IMR-90 (cell line): ENCODE data around the gene DAPL1. TPM values are rescaled to one million over a fixed set of nuclear protein-coding genes. Genes with fewer than 3 reads are reported as not detected.
A peak's percentile ranks its signal among the peaks of the same experiment; 100 is the strongest.

ENCODE experiments used
- ATAC-seq: fragments of 200-7000 bp; cut with Tn5 transposase; 2 replicates; pipeline ENCODE4 v1.9.1; 2020; ENCODE audit warnings: low read depth, mild to moderate bottlenecking, moderate library complexity
- BruUV-seq: library from RNA; stranded (reverse); fragments of 400-500 nt; replicated peaks from 2 replicates; lab custom pipeline; 2021; lab: Mats Ljungman, UMichigan
- CTCF ChIA-PET: fragments of 300-600 bp; formaldehyde crosslinking; extraction: SDS; loops from one replicate; lab custom pipeline; 2021; ENCODE audit warnings: antibody characterized with exemption; lab: Yijun Ruan, JAX
- POLR2A ChIA-PET: fragments of 300-600 bp; sonication (Branson Sonifier 250); formaldehyde crosslinking; loops from one replicate; lab custom pipeline; 2022; ENCODE audit warnings: antibody characterized with exemption; ENCODE audit not compliant: unreplicated experiment; lab: Charles Lee
- DNase-seq: peaks from one replicate; pipeline ENCODE4 v3.0.0; 2013
- H2AFZ ChIP-seq: replicated peaks from 2 replicates; pipeline ENCODE3; 2013; ENCODE audit warnings: low read length, mild to moderate bottlenecking; ENCODE audit not compliant: poor library complexity
- H2AK5ac ChIP-seq: 2 replicates; pipeline ENCODE4 v1.6.1; 2013; ENCODE audit warnings: low read depth, low read length, inconsistent platforms
- H2AK9ac ChIP-seq: replicated peaks from 2 replicates; pipeline ENCODE3; 2013; ENCODE audit warnings: mild to moderate bottlenecking, low read depth, low read length, moderate library complexity; ENCODE audit not compliant: poor library complexity
- H2BK120ac ChIP-seq: 2 replicates; pipeline ENCODE4 v1.6.1; 2013; ENCODE audit warnings: low read depth, low read length, inconsistent platforms
- H2BK15ac ChIP-seq: 3 replicates; pipeline ENCODE4 v1.6.1; 2013; ENCODE audit warnings: low read depth, low read length, inconsistent platforms
- H2BK20ac ChIP-seq: 2 replicates; pipeline ENCODE4 v1.6.1; 2013; ENCODE audit warnings: low read depth, mild to moderate bottlenecking, inconsistent platforms, low read length, moderate library complexity
- H2BK5ac ChIP-seq: 2 replicates; pipeline ENCODE4 v1.6.1; 2013; ENCODE audit warnings: mild to moderate bottlenecking, low read depth, low read length, inconsistent platforms; ENCODE audit not compliant: poor library complexity, severe bottlenecking
- H3K14ac ChIP-seq: replicated peaks from 2 replicates; pipeline ENCODE4 v1.6.1; 2013; ENCODE audit warnings: low read depth, low read length, inconsistent platforms
- H3K18ac ChIP-seq: 2 replicates; pipeline ENCODE4 v1.6.1; 2013; ENCODE audit warnings: low read depth, low read length, control low read depth
- H3K23ac ChIP-seq: 2 replicates; pipeline ENCODE4 v1.6.1; 2013; ENCODE audit warnings: low read depth, low read length, inconsistent platforms
- H3K27ac ChIP-seq: 2 replicates; pipeline ENCODE4 v1.5.1; 2013; ENCODE audit warnings: mild to moderate bottlenecking, control low read depth, low read length; ENCODE audit not compliant: insufficient read depth
- H3K27me3 ChIP-seq: 2 replicates; pipeline ENCODE4 v1.6.1; 2013; ENCODE audit warnings: low read length; ENCODE audit not compliant: control insufficient read depth, insufficient read depth
- H3K36me3 ChIP-seq: 2 replicates; pipeline ENCODE4 v1.6.1; 2013; ENCODE audit warnings: low read length, mixed read lengths; ENCODE audit not compliant: control insufficient read depth, insufficient read depth
- H3K4ac ChIP-seq: 2 replicates; pipeline ENCODE4 v1.6.1; 2013; ENCODE audit warnings: low read depth, low read length, inconsistent platforms
- H3K4me1 ChIP-seq: 2 replicates; pipeline ENCODE4 v1.6.1; 2013; ENCODE audit warnings: low read length, mixed read lengths; ENCODE audit not compliant: control insufficient read depth, insufficient read depth
- H3K4me2 ChIP-seq: 2 replicates; pipeline ENCODE4 v1.6.1; 2013; ENCODE audit warnings: low read depth, mild to moderate bottlenecking, control low read depth, low read length, moderate library complexity
- H3K4me3 ChIP-seq: 2 replicates; pipeline ENCODE4 v1.5.1; 2013; ENCODE audit warnings: low read depth, mild to moderate bottlenecking, control low read depth, low read length, moderate library complexity; ENCODE audit not compliant: insufficient read depth
- H3K56ac ChIP-seq: 2 replicates; pipeline ENCODE4 v1.6.1; 2013; ENCODE audit warnings: low read length, inconsistent platforms; ENCODE audit not compliant: insufficient read depth; ENCODE audit errors: extremely low read depth
- H3K79me1 ChIP-seq, 2 experiments: 2 replicates each; pipeline ENCODE4 v1.6.1; 2013; ENCODE audit warnings: low read length in 2 of 2, inconsistent platforms in 1 of 2, low read depth in 1 of 2
- H3K9ac ChIP-seq: 2 replicates; pipeline ENCODE4 v1.6.1; 2013; ENCODE audit warnings: low read depth, low read length, control low read depth
- H3K9me1 ChIP-seq: 2 replicates; pipeline ENCODE4 v1.6.1; 2013; ENCODE audit warnings: low read length, inconsistent platforms; ENCODE audit not compliant: insufficient read depth
- H3K9me3 ChIP-seq: 2 replicates; pipeline ENCODE4 v1.6.1; 2013; ENCODE audit warnings: low read length; ENCODE audit not compliant: control insufficient read depth, insufficient read depth
- H4K20me1 ChIP-seq: 2 replicates; pipeline ENCODE4 v1.6.1; 2013; ENCODE audit warnings: low read length, inconsistent platforms; ENCODE audit not compliant: insufficient read depth
- H4K5ac ChIP-seq: 2 replicates; pipeline ENCODE4 v1.6.1; 2013; ENCODE audit warnings: mild to moderate bottlenecking, low read depth, low read length, control low read depth
- H4K8ac ChIP-seq, 2 experiments: 2 replicates each; pipeline ENCODE4 v1.6.1; 2013; ENCODE audit warnings: low read depth in 2 of 2, low read length in 2 of 2, control low read depth in 1 of 2, inconsistent platforms in 1 of 2
- H4K91ac ChIP-seq: 2 replicates; pipeline ENCODE4 v1.6.1; 2013; ENCODE audit warnings: low read depth, low read length, inconsistent platforms; ENCODE audit not compliant: insufficient read depth
- BHLHE40 ChIP-seq: fragments of 150-350 bp; IDR thresholded peaks from 2 replicates; pipeline ENCODE4 v1.6.1; 2016; ENCODE audit warnings: mild to moderate bottlenecking, low read depth, low read length
- CEBPB ChIP-seq: IDR thresholded peaks from 2 replicates; pipeline ENCODE4 v1.6.1; 2012; ENCODE audit warnings: low read depth, low read length, improper control_type of control experiment
- CHD1 ChIP-seq: IDR thresholded peaks from 2 replicates; pipeline ENCODE4 v1.6.1; 2012; ENCODE audit warnings: low read depth, low read length, improper control_type of control experiment
- ELK1 ChIP-seq: fragments of 150-350 bp; IDR thresholded peaks from 2 replicates; pipeline ENCODE4 v1.6.1; 2016; ENCODE audit warnings: low read depth, mild to moderate bottlenecking, low read length, moderate library complexity, borderline replicate concordance
- FOS ChIP-seq: fragments of 150-350 bp; IDR thresholded peaks from 2 replicates; pipeline ENCODE4 v1.6.1; 2016; ENCODE audit warnings: low read depth, low read length
- MAFK ChIP-seq: IDR thresholded peaks from 2 replicates; pipeline ENCODE4 v1.6.1; 2012; ENCODE audit warnings: low read depth, low read length, improper control_type of control experiment
- MAZ ChIP-seq: IDR thresholded peaks from 2 replicates; pipeline ENCODE4 v1.6.1; 2012; ENCODE audit warnings: low read depth, mild to moderate bottlenecking, low read length, improper control_type of control experiment, moderate library complexity, borderline replicate concordance
- MXI1 ChIP-seq: IDR thresholded peaks from 2 replicates; pipeline ENCODE4 v1.6.1; 2012; ENCODE audit warnings: low read depth, mild to moderate bottlenecking, low read length, moderate library complexity, borderline replicate concordance
- NFE2L2 ChIP-seq: fragments of 150-350 bp; IDR thresholded peaks from 2 replicates; pipeline ENCODE4 v1.6.1; 2016; ENCODE audit warnings: low read depth, mild to moderate bottlenecking, low read length
- POLR2A ChIP-seq: IDR thresholded peaks from 2 replicates; pipeline ENCODE4 v1.6.1; 2012; ENCODE audit warnings: mild to moderate bottlenecking, low read depth, low read length
- RCOR1 ChIP-seq: IDR thresholded peaks from 2 replicates; pipeline ENCODE4 v1.6.1; 2012; ENCODE audit warnings: mild to moderate bottlenecking, low read length, improper control_type of control experiment; ENCODE audit not compliant: insufficient replicate concordance
- RFX5 ChIP-seq: IDR thresholded peaks from 2 replicates; pipeline ENCODE4 v1.8.0; 2012; ENCODE audit warnings: low read depth, mild to moderate bottlenecking, low read length, moderate library complexity
- USF2 ChIP-seq: fragments of 150-350 bp; IDR thresholded peaks from 2 replicates; pipeline ENCODE4 v1.6.1; 2017; ENCODE audit warnings: mild to moderate bottlenecking, antibody characterized with exemption, low read length, low read depth
- WGBS, 2 experiments: methylation state at CpG; one replicate each; pipeline versions ENCODE4 v1.1.5 to v1.1.7; 2013; ENCODE audit warnings: missing lambda C conversion rate in 2 of 2; ENCODE audit not compliant: insufficient read length in 1 of 2; ENCODE audit errors: extremely low coverage in 2 of 2; 5-methylcytosine and 5-hydroxymethylcytosine counted together
- dilution Hi-C: fragments of 300-500 bp; cut with HindIII; formaldehyde crosslinking; loops from one replicate; pipeline ENCODE4 v1.14.3; 2018; ENCODE audit warnings: low sequenced_read_pairs; ENCODE audit not compliant: unreplicated experiment
- in situ Hi-C: fragments of 300-500 bp; cut with MboI; formaldehyde crosslinking; loops from 3 replicates; pipeline ENCODE4 v1.14.3; 2019; ENCODE audit warnings: low sequenced_read_pairs, inconsistent platforms, mixed read lengths
- intact Hi-C: fragments of 100-400 bp; cut with micrococcal nuclease; formaldehyde crosslinking; loops from 2 replicates; pipeline ENCODE4 v1.10.0; 2022
- polyA plus RNA-seq, 3 experiments: library from polyadenylated mRNA; depleted of rRNA; stranded (reverse); fragments of >200 nt; gene quantifications; 2 replicates each; pipeline ENCODE4 v1.2.3, GENCODE V29; 2012; ENCODE audit warnings: low replicate concordance in 1 of 3
- total RNA-seq: library from RNA; depleted of rRNA; stranded (reverse); fragments of >200 nt; gene quantifications from 2 replicates; pipeline ENCODE4 v1.2.3, GENCODE V29; 2012
- TF ChIP-seq, protein P1 (sequence below): conservative IDR thresholded peaks from 2 replicates; pipeline ENCODE4 v1.5.1; 2012; ENCODE audit warnings: mild to moderate bottlenecking, low read depth, low read length, improper control_type of control experiment

Gene DAPL1
- total and polyA plus RNA-seq, 2 of the 4 experiments (the other 2 are of a cell fraction), result not detected

DNA sequence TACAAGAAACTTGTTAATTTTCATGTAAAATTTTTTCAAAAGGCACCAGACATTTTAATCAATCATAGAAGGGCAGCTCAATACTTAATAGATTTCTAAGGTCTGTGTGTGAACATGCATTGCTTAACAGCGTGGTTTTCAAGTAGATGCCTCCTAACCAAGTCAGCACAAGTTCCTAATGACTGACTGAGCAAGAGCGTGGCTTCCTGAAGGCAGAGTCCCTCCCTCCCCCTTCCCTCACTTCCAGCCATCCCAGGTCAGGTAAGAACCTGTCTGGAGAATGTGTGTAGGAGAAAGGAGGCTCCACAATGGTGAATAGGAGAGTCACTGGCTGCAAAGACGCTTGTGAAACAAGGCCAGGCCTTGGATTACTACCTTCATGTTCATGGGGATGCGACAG is 33.5 kb upstream of the DAPL1 start:
- dilution Hi-C loops, result no loop called here
- intact Hi-C loops, result no loop called here
- Histone ChIP-seq H3K14ac (no peak overlapping the region), H3K4me1 (no peaks in the 10 kb centered on the region), H3K18ac (no peak overlapping the region), H2BK120ac (no peak overlapping the region), H3K56ac (no peak overlapping the region), H3K27me3 (peaks cover 4% of the 10 kb centered on the region; the same call in 1 of the 2 replicates), H3K4me2 (no peak overlapping the region), H3K36me3 (no peaks in the 10 kb centered on the region), H2BK15ac (no peak overlapping the region), H2BK20ac (no peak overlapping the region), H4K5ac (no peak overlapping the region), H4K20me1 (no peaks in the 10 kb centered on the region), H2AFZ (no peak overlapping the region), H3K27ac (no peak overlapping the region), H4K8ac (no peak overlapping the region), H4K91ac (no peak overlapping the region), H3K9me1 (no peaks in the 10 kb centered on the region), H3K9me3 (no peaks in the 10 kb centered on the region), H2AK5ac (no peak overlapping the region), H3K4me3 (no peak overlapping the region), H3K79me1 (no peaks in the 10 kb centered on the region), H3K4ac (no peak overlapping the region), H3K23ac (no peak overlapping the region), H3K9ac (no peak overlapping the region), H2AK9ac (no peak overlapping the region), H2BK5ac (no peak overlapping the region)
- WGBS, 2 experiments, result no CpG with 5 or more reads among the region's 4 CpGs
- DNase-seq (peak; percentile 27), ATAC-seq (no peak)
- BruUV-seq, result no TSS peak
- ChIA-PET POLR2A (no interaction called here), CTCF (interaction anchor here (1.4 kb wide), 1 partner anchor 8 kb away, joined by 4 read pairs; no protein-coding TSS in a partner anchor)
- TF ChIP-seq CEBPB (no peak), RCOR1 (no peak), USF2 (no peak), BHLHE40 (no peak), RFX5 (no peak), POLR2A (no peak), MAFK (no peak), FOS (no peak), CHD1 (no peak), MXI1 (no peak), MAZ (no peak), ELK1 (no peak), NFE2L2 (no peak)
- TF ChIP-seq, protein P1, sequence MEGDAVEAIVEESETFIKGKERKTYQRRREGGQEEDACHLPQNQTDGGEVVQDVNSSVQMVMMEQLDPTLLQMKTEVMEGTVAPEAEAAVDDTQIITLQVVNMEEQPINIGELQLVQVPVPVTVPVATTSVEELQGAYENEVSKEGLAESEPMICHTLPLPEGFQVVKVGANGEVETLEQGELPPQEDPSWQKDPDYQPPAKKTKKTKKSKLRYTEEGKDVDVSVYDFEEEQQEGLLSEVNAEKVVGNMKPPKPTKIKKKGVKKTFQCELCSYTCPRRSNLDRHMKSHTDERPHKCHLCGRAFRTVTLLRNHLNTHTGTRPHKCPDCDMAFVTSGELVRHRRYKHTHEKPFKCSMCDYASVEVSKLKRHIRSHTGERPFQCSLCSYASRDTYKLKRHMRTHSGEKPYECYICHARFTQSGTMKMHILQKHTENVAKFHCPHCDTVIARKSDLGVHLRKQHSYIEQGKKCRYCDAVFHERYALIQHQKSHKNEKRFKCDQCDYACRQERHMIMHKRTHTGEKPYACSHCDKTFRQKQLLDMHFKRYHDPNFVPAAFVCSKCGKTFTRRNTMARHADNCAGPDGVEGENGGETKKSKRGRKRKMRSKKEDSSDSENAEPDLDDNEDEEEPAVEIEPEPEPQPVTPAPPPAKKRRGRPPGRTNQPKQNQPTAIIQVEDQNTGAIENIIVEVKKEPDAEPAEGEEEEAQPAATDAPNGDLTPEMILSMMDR, result no peak
- in situ Hi-C loops, result loop anchor here (25.0 kb wide), 1 partner anchor 999 kb away; no protein-coding TSS in a partner anchor
